ENCODE measurements around the gene CASKIN2.

DNA sequence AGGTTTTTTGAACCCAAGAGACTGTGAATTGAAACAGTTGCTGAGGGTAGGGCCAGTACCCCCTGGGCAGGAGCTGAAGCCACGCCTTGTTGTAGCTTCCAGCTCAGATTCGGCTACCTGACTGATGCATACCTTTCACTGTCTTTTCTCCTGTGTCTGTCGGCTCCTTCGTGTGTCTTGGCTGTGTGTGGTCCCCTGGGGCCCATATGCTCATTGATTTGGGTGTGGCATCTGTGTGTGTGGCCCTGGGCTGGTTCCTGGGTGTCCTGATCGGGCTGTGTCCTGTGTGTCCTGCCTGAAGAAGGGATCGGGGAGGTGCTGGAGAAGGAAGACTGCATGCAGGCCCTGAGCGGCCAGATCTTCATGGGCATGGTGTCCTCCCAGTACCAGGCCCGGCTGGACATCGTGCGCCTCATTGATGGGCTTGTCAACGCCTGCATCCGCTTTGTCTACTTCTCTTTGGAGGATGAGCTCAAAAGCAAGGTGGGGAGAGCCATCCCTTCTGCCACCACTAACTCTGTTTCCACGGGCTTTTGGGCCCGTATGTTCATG is 20.9 kb downstream of the CASKIN2 start:
- TF ChIP-seq, protein P1, sequence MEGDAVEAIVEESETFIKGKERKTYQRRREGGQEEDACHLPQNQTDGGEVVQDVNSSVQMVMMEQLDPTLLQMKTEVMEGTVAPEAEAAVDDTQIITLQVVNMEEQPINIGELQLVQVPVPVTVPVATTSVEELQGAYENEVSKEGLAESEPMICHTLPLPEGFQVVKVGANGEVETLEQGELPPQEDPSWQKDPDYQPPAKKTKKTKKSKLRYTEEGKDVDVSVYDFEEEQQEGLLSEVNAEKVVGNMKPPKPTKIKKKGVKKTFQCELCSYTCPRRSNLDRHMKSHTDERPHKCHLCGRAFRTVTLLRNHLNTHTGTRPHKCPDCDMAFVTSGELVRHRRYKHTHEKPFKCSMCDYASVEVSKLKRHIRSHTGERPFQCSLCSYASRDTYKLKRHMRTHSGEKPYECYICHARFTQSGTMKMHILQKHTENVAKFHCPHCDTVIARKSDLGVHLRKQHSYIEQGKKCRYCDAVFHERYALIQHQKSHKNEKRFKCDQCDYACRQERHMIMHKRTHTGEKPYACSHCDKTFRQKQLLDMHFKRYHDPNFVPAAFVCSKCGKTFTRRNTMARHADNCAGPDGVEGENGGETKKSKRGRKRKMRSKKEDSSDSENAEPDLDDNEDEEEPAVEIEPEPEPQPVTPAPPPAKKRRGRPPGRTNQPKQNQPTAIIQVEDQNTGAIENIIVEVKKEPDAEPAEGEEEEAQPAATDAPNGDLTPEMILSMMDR (IDR thresholded peaks at IDR 0.05): no peak
- no peak for TF ChIP-seq EZH2 (IDR thresholded peaks at IDR 0.05)

All from neural progenitor cell (in vitro differentiated cells).